ENCODE results near the gene YWHAG. TPM values are rescaled to one million over a fixed set of nuclear protein-coding genes. Genes with fewer than 3 reads are reported as not detected.
"Not testable (repeated sequence)": the region's sequence is repeated elsewhere in the genome, so short reads cannot be mapped to it uniquely, and the experiment has no call there.

The YWHAG gene
- total RNA-seq, 1 donor from 2014 or later: 86.9 TPM

DNA sequence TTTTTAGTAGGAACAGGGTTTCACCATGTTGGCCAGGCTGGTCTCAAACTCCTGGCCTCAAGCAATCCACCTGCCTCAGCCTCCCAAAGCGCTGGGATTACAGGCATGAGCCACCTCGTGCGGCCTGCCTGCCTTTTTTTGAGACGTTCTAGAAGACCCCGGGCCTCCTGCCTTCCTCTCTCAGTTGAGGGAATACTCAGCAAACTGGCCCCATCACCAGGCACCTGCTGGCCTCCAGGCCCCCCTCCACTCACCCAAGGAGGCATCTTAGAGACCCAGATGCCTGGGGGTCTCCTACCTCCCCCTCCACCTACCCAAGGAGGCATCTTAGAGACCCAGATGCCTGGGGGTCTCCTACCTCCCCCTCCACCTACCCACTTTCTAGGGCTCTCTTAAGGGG is 65.9 kb downstream of the YWHAG start:
- not testable (repeated sequence) for ATAC-seq

DNA sequence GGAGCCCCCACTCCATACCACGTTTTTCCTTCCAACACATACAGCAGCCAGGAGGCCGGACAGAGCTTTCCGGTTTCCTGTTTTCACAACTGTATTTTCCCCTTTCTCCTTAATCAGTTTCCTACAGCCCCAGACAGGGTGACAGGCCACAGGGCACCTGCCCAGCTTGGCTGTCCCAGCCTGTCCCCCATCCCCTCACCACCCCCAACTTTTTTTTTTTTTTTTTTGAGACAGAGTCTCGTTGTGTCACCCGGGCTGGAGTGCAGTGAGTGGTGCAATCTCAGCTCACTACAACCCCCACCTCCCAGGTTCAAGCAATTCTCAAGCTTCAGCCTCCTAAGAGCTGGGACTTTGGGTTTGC is 66.6 kb downstream of the YWHAG start:
- peak; percentile 0 for ATAC-seq

DNA sequence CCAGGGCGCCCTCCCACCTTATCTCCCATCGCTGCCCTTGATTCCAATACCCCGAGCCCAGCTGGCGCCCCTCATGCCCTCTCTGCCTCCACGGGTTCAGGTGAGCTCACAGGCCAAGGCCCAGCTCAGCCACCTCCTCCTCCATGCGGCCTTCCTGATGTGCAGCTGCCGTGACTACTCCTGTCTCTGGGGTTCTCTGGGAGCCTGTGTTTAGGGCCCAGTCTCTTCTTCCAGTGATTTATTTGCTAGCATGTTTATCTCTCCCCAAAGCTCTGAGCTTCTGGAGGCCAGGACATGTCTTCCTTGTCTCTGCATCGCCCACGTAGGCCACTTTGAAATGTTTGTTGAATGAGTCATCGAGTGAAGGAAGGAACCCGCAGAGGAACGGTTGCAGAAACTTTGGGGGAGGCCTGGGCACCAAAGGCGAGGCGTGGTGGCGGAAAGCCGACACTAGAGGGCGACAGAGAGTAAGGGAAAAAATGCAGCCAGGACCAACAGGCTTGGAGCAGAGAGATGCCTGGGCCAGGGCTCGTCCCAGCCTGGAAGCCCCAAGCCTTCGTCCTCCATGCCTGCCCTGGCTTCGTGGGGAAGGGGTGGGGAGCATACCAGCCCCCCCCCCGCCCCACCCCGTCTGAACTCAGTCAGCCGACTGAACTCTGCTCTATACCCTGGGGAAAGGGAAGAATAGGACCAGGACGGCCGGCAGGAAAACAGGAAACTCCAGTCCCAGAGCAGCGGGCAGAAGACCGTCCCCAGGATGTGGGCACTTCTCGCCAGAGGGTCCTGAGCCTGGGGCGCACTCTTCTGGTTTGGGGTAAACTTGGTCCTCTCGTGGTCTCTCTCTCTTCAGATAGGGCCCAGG is 67.2 kb downstream of the YWHAG start:
- peak; percentile 74 for ATAC-seq

DNA sequence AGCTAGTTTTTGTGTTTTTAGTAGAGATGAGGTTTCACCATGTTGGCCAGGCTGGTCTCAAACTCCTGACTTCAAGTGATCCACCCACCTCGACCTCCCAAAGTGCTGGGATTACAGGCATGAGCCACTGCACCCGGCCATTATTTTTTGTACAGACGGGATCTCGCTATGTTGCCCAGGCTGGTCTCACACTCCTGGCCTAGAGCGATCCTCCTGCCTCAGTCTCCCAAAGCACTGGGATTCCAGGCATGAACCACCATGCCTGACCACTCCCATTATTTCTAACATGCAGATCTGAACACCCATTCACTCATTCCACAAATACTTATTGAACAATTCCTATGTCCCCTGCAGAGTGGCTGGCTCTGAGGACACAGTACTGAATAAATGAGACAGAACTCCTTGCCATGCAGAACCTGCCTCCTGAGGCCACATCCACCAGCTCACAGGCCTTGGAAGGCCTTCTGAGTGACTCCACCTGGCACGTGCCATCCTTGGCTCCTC is 67.9 kb downstream of the YWHAG start:
- ATAC-seq: peak; percentile 1

DNA sequence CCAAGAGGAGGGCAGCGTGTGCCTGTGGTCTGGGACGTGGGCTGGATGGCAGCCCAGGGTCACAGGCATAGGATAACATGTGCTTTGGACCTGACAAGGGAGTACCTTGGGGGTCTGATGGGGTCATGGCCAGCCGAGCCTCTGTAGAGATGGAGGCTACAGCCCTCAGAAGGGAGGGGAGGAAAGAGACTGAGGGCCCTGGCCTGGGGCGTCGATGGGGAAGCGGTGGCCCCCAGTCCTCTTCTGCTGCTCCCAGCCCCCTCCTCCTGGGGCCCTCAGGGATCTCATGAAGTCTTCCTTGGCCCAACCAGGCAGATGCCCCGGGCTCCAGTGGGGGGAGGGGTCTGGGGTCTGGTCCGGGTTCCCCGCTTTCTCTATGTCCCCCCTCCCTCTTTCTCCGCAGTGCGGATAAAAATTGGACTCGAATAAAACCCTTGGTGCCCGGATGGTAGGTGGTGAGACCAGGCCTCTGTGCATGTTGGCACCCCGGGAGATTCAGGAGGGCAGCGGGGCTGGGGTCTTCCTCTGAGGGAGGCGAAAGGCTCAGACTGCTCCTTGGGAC is 71.9 kb downstream of the YWHAG start:
- no peak for ATAC-seq

DNA sequence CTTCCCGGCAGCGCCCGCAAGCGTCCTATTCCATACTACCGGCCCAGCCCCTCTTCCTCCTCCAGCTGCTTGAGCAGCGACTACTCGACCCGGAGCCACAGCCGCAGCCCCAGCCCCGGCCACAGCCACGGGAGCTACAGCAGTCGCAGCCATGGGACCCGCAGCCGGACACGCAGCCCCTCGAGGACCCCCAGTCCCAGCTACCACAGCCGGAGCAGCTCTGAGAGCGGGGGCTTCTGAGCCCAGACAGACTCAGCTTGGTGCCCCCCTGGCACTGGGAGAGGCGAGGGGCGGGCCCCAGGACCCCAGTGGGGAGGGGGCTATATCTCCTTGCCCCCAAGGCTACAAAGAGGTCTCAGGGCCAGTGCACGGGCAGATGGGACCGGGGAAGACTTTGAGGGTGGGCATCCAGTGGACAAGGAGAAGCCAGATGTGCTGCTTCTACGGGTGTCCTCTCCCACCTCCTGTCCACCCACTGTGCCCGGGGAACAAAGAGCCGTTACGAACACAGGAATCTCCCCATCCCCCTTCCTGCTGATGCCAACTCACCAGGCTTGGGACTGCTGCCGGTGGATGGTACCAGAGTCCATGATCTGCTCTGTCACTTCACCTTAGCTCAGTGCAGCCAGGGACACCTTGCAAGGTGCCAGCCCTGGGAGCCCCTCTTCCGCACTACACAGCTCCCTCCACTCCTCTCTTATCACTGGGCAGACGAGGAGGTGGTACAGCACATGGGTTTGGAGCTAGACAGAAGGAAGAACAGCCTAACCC is 73.0 kb downstream of the YWHAG start:
- no peak for ATAC-seq

DNA sequence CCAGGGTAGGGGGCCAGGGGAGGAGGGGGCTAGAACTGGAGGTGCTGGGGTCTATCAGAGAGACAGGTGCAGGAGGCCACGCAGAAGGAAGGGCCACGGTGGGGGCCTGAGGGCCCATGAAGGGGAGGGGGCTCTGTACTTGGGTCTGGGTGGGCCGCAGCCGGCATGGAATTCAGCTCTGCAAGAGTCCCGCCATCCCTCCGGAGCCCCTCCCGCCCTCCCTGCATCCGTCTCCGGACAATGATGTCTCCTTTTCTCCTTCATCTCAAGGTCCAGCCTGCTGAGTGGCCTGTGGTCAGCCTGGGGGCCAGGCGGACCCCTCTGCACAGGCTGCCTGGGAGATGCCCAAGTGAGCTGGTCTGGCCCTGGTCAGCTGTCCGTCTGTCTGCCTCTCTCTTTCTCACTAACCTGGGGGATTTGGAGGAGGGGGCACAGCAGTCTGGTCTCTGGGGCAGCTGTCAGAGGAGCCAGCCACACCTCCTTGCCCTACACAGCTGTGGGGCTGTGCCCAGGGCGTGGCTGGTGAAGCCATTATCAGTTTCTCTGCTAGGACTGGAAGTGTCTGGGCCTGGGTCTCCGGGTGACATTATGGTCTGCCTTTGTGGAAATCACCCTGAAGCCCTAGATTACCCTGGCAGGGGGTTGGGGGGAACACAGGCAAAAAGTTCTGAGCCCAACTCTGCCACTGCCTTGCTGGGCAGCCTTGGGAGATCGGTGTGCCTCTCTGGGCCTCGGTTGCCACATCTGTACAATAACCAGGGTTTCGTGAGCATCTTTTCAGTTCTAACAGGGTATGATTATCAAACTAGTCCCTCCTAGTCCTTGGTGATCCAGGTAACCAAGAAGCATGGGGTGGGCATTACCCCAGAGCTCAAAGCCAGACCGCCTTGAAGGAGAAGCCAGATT is 75.3 kb downstream of the YWHAG start:
- no peak for ATAC-seq

DNA sequence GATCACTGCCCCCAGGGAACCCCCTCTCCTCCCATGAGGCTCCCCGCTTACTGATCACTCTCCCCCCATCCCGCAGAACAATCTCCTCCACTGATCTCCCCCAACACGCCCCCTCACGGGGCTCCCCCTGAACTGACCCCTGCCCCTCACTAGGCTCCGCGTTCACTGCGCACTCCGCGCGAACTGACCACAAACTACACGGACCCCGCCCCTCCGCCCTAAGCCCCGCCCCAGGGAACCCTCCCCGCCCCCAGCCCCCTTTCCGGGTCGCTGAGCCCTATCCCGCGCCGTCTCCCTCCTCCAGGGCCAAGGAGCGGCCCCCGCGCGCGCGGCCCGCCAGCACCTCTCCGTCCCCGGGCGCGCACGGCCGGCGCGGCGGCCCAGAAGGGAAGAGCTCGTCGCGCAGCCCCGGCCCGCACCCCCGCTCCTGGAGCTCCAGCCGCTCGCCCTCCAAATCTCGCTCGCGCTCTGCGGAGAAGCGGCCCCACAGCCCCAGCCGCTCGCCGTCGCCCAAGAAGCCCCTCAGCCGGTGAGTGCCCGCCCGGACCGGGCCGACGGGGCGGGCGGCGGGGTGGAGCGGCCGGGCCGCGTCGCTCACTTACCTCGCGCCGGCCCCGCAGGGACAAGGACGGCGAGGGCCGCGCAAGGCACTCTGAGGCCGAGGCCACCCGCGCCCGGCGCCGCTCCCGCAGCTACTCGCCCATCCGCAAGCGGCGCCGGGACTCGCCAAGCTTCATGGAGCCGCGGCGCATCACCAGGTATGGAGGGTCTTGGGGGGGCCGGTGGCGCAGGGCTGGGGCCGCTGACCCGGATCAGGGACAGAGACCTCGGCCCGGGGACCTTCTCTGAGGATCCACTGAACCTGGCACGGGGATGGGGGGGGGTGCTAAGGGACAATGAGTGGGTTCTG is 76.2 kb downstream of the YWHAG start:
- ATAC-seq: peak; percentile 32

DNA sequence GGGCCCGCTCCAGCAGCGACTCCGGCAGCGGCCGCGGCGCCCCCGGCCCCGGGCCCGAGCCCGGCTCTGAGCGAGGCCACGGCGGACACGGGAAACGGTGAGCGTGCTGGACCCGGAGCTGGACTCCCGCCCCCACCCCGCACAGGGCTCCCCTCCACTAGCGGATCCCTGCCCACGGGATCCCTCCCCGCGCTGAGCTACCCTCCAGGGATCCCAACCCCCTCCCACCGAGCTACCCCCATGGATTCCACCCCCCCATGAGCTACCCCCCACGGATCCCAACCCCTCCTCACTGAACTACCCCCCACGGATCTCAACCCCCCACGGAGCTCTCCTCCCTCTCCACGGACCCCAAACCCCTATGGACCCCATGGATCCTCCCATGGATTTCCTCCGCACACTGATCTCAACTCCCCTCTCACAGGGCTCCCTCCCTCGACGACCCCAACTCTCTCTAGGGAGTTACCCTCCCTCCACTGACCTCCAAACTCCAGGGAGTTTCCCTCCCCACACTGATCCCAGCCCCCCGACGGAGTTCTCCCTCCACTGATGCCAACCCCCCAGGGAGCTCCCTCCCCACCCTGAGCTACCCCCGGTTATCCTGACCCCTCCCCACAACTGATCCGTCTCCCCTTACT is 77.0 kb downstream of the YWHAG start:
- peak; percentile 3 for ATAC-seq

DNA sequence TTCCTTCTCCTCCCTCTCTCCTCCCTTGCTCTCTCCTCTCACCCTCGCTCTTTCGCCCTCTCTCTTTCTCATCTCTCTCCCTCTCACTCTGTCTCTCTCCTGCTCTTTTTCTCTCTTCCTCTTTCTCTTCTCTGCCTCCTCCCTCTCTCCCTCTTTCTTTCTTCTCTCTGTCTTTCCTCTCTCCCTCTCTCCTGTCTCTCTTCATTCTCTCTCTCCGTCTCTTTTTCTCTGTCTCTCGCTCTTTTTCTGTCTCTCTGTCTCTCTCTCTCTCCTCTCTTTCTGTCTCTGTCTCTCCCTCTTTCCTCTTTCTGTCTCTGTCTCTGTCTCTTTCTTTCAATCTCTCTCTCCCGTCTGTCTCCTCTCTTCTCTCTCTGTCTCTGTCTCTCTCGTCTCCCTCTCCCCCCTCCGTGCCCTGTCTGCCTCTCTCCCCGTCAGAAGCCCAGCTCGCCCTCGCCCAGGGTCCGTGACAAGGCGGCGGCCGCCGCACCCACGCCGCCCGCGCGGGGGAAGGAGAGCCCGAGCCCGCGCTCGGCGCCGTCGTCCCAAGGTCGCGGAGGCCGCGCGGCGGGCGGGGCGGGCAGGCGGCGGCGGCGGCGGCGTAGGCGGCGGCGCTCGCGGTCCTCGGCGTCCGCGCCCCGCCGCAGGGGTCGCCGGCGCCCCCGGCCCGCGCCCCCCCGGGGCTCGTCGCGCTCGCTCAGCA is 77.6 kb downstream of the YWHAG start:
- no peak for ATAC-seq

DNA sequence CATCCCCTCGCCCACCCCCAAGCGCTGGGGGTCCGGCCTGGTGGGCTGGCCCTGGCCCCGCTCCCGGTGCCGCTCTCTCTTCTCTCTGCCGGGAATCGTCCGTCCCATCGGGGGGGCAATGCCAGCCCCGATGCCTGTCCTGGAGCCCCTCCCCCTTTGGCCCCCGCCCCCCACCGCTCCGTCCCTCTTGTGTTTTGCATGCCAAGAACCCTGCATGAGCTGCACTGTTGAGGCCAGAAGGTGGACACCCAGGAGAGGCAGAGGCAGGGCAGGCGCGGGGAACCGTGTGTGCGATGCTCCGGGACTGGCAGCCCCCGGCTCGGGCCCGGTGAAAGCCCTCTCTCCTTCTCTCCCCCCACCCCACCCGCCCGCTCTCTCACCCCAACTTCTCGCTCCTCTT is 78.4 kb downstream of the YWHAG start:
- ATAC-seq: no peak

DNA sequence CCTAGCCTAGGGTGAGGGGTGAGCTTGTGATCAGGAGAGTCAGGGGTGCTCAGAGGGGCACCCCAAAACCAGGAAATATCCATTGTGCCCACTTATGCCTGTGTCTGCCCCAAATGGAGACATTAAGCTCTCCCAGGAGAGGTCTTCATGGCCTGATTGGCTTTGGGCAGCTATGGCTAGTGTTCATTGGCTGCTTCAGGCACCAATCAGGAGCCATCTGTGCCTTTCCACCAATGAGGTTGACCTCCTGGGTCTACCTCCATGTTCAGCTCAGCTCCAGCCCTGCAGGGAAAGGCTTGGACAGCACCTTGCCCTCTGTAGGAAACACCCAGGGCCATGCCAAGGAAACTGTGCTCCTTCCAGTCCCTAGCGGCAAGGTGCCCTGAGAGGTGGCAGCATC is 80.3 kb downstream of the YWHAG start:
- no peak for ATAC-seq

Other genes with a start within 250 kb of the YWHAG start
- gene SRRM3, start 157.1 kb downstream of the YWHAG start, total RNA-seq: 6.2 TPM
- 4,957 TPM for gene HSPB1, start 56.3 kb downstream of the YWHAG start, total RNA-seq
- 0.92 TPM for gene SSC4D, start 50.7 kb upstream of the YWHAG start, total RNA-seq
- gene ZP3, start 66.0 kb upstream of the YWHAG start, total RNA-seq: 19.8 TPM
- gene DTX2, start 102.7 kb upstream of the YWHAG start, total RNA-seq: 56.2 TPM
- gene UPK3B, start 151.6 kb upstream of the YWHAG start, total RNA-seq: 9.6 TPM
- gene SPDYE16, start 184.3 kb upstream of the YWHAG start, total RNA-seq: not detected